HG03565 (cell line): ENCODE data around the gene MYADML2.

ENCODE experiments used
- ATAC-seq: cut with Tn5 transposase; IDR thresholded peaks from one replicate; pipeline ENCODE4 v1.9.1; 2021; ENCODE audit warnings: mild to moderate bottlenecking, moderate library complexity; ENCODE audit not compliant: unreplicated experiment

Gene MYADML2

GRCh38 chr17:81912441-81913309, 34.4 kb downstream of the MYADML2 start:
- ATAC-seq: no peak

- ATAC-seq: no peak
These were observed 35.1 kb downstream of the MYADML2 start for GRCh38 chr17:81911969-81912368.

- ATAC-seq: peak; percentile 52
These were observed 35.6 kb downstream of the MYADML2 start, which contains the start of gene PCYT2 for GRCh38 chr17:81911277-81911961. Gene PCYT2, minus strand, starts transcription at chr17:81911399. Its CDS starts 44 bp downstream, at chr17:81911355.

- peak; percentile 26 for ATAC-seq
These were observed 36.2 kb downstream of the MYADML2 start for GRCh38 chr17:81910840-81911276.

- no peak for ATAC-seq
These were observed 36.8 kb downstream of the MYADML2 start for GRCh38 chr17:81909966-81910839.

GRCh38 chr17:81909231-81909630, 37.8 kb downstream of the MYADML2 start:
- ATAC-seq: no peak

GRCh38 chr17:81908793-81909192, 38.2 kb downstream of the MYADML2 start:
- ATAC-seq: no peak

GRCh38 chr17:81907219-81908145, 39.6 kb downstream of the MYADML2 start:
- no peak for ATAC-seq

GRCh38 chr17:81906476-81907218, 40.4 kb downstream of the MYADML2 start:
- ATAC-seq: no peak

GRCh38 chr17:81905993-81906392, 41.0 kb downstream of the MYADML2 start:
- ATAC-seq: no peak

- no peak for ATAC-seq
These were observed 41.6 kb downstream of the MYADML2 start for GRCh38 chr17:81905424-81905875.

GRCh38 chr17:81904600-81905423, 42.2 kb downstream of the MYADML2 start:
- ATAC-seq: no peak

- ATAC-seq: no peak
These were observed 43.0 kb downstream of the MYADML2 start for GRCh38 chr17:81903896-81904599.

- no peak for ATAC-seq
These were observed 43.6 kb downstream of the MYADML2 start for GRCh38 chr17:81903415-81903831.

GRCh38 chr17:81902653-81903414, 44.2 kb downstream of the MYADML2 start:
- ATAC-seq: no peak

GRCh38 chr17:81902023-81902652, 44.9 kb downstream of the MYADML2 start, which contains the start of gene NPB:
Gene NPB, plus strand, starts transcription at chr17:81902238. Its CDS starts 40 bp downstream, at chr17:81902278.
- ATAC-seq: no peak
